ENCODE data around the gene BSPRY. TPM values are rescaled to one million over a fixed set of nuclear protein-coding genes. Genes with fewer than 3 reads are reported as not detected.
A peak's percentile ranks its signal among the peaks of the same experiment; 100 is the strongest.

Gene BSPRY
- total and polyA plus RNA-seq, 2 of the 13 experiments (the other 11 are each of a cell fraction or from before 2014, with no cell fraction given): 0.09 to 0.26 TPM

DNA sequence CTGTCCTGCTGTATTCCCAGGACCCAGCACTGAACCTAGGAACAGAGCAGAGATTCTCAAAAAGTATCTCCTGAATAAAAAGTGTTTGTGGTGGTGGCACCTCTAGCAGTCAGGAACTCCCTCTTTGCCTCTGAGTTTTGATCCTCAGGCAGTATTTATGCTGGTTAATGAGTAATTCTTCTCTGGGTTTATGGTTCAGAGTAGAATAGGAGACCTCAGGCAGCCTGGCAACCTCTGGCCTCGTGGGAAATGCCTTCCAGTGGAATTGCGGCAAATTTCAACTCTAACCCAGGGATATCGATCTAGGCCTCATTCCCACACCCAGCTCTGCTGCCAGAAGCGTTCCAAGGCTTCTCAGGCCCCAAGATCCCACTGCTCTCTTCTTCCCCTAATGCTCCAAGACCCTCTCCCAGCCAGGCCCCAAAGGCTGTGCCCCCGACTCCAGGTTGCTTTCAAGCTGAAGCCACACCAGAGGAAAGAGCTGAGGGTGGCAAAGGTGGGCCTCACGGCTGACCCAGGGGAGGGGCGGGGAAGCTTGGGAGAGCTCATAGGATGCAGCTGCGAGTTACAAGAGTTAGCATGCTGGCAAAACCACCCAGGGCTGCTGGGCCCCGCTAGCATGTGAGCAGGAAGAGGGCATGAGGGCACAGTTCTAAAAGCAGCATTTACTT lies 38.4 kb downstream of the BSPRY start (continued):
- TF ChIP-seq ZNF296 (CRISPR knock-in tag; conservative IDR thresholded peaks at IDR 0.05): no peak
- no peak; the same call in 1 of the 2 replicates for TF ChIP-seq ZNF768 (CRISPR knock-in tag; IDR thresholded peaks at IDR 0.05)
- TF ChIP-seq SNRNP70 (IDR thresholded peaks at IDR 0.05; ENCODE audit: low read depth, low read length): no peak
- TF ChIP-seq AKAP8 (CRISPR knock-in tag; IDR thresholded peaks at IDR 0.05): no peak
- no peak for TF ChIP-seq RNF219 (CRISPR knock-in tag; IDR thresholded peaks at IDR 0.05)
- peak; percentile 55; the same call in 1 of the 2 replicates for TF ChIP-seq ZNF7 (CRISPR knock-in tag; IDR thresholded peaks at IDR 0.05)
- no peak for TF ChIP-seq ZSCAN25 (CRISPR knock-in tag; IDR thresholded peaks at IDR 0.05)
- no peak; the same call in 1 of the 2 replicates for TF ChIP-seq HIVEP1 (CRISPR knock-in tag; IDR thresholded peaks at IDR 0.05)
- TF ChIP-seq HES4 (CRISPR knock-in tag; IDR thresholded peaks at IDR 0.05; ENCODE audit: borderline replicate concordance): no peak
- no peak for TF ChIP-seq FOXK2 (IDR thresholded peaks at IDR 0.05)
- 0 out of 2 replicates have a peak, but pooled peaks have one; percentile 66 for TF ChIP-seq TOPORS (CRISPR knock-in tag; IDR thresholded peaks at IDR 0.05)
- TF ChIP-seq PAXIP1 (CRISPR knock-in tag; conservative IDR thresholded peaks at IDR 0.05): peak; percentile 99
- 0 out of 2 replicates have a peak, but pooled peaks have one; percentile 10 for TF ChIP-seq ZNF547 (CRISPR knock-in tag; IDR thresholded peaks at IDR 0.05)
- TF ChIP-seq ZNF235 (CRISPR knock-in tag; IDR thresholded peaks at IDR 0.05; ENCODE audit: borderline replicate concordance): no peak
- no peak; the same call in 1 of the 2 replicates for TF ChIP-seq HDAC1 (CRISPR knock-in tag; IDR thresholded peaks at IDR 0.05)
- TF ChIP-seq ATF7 (IDR thresholded peaks at IDR 0.05): no peak
- TF ChIP-seq ATF7 (CRISPR knock-in tag; IDR thresholded peaks at IDR 0.05): no peak; the same call in 1 of the 2 replicates
- TF ChIP-seq NCOA2 (CRISPR knock-in tag; IDR thresholded peaks at IDR 0.05): peak; percentile 64
- TF ChIP-seq SCMH1 (CRISPR knock-in tag; IDR thresholded peaks at IDR 0.05; ENCODE audit: borderline replicate concordance): no peak
- TF ChIP-seq SKI (IDR thresholded peaks at IDR 0.05; ENCODE audit: partially characterized antibody): peak; percentile 48
- TF ChIP-seq SP5 (CRISPR knock-in tag; IDR thresholded peaks at IDR 0.05; ENCODE audit: borderline replicate concordance, low read depth): no peak
- TF ChIP-seq PAWR (CRISPR knock-in tag; IDR thresholded peaks at IDR 0.05; ENCODE audit: borderline replicate concordance): no peak
- no peak for TF ChIP-seq ZNF124 (CRISPR knock-in tag; IDR thresholded peaks at IDR 0.05)
- TF ChIP-seq GATA4 (IDR thresholded peaks at IDR 0.05; ENCODE audit: borderline replicate concordance, low read depth): no peak
- no peak for TF ChIP-seq ZNF10 (CRISPR knock-in tag; IDR thresholded peaks at IDR 0.05; ENCODE audit: borderline replicate concordance, low read depth)
- no peak for TF ChIP-seq ZNF326 (CRISPR knock-in tag; IDR thresholded peaks at IDR 0.05; ENCODE audit: borderline replicate concordance)
- TF ChIP-seq ZNF766 (CRISPR knock-in tag; IDR thresholded peaks at IDR 0.05; ENCODE audit: borderline replicate concordance): no peak
- no peak for TF ChIP-seq CENPT (CRISPR knock-in tag; IDR thresholded peaks at IDR 0.05; ENCODE audit: low read depth)
